GM19240 (cell line): Measurements from ENCODE around the gene CSNK2A1.
"Not testable (repeated sequence)": the region's sequence is repeated elsewhere in the genome, so short reads cannot be mapped to it uniquely, and the experiment has no call there.

Source experiments
- DNase-seq: peaks from one replicate; pipeline ENCODE4 v3.0.0; 2011; ENCODE audit warnings: low spot score; ENCODE audit not compliant: insufficient read length

CSNK2A1 gene

GRCh38 chr20:533526-533925 is 10.1 kb downstream of the CSNK2A1 start:
- DNase-seq: no peak

- no peak for DNase-seq
Measured at GRCh38 chr20:532530-532929, 11.1 kb downstream of the CSNK2A1 start.

GRCh38 chr20:531608-532007 is 12.0 kb downstream of the CSNK2A1 start:
- DNase-seq: no peak

- DNase-seq: no peak
Measured at GRCh38 chr20:530321-530720, 13.3 kb downstream of the CSNK2A1 start.

GRCh38 chr20:528923-529604 is 14.5 kb downstream of the CSNK2A1 start:
- DNase-seq: no peak

- DNase-seq: no peak
Measured at GRCh38 chr20:527571-527886, 16.1 kb downstream of the CSNK2A1 start.

- no peak for DNase-seq
Measured at GRCh38 chr20:521860-522259, 21.7 kb downstream of the CSNK2A1 start.

GRCh38 chr20:519999-520398 is 23.6 kb downstream of the CSNK2A1 start:
- DNase-seq: no peak

DNA sequence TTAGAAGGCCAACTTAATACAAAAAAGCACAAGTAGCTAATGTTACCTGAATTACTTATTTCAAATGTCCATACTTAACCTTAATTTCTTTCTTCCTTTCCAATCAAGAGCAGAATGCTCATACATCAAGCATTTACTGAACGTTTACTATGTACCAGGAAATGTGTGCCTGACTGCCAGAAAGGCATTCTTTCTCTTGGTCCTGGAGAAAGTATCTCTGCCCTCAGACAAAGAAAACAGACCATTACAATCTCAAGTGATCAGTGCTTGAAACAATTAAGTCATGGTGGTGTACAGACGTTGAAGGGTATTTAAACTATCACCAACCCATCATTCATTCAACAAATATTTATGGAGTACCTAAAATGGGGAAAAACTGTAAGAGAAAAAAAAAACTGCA is 26.4 kb downstream of the CSNK2A1 start:
- DNase-seq: no peak

- DNase-seq: no peak
Measured at GRCh38 chr20:516799-517198, 26.8 kb downstream of the CSNK2A1 start.

- no peak for DNase-seq
Measured at GRCh38 chr20:515696-516095, 27.9 kb downstream of the CSNK2A1 start.

DNA sequence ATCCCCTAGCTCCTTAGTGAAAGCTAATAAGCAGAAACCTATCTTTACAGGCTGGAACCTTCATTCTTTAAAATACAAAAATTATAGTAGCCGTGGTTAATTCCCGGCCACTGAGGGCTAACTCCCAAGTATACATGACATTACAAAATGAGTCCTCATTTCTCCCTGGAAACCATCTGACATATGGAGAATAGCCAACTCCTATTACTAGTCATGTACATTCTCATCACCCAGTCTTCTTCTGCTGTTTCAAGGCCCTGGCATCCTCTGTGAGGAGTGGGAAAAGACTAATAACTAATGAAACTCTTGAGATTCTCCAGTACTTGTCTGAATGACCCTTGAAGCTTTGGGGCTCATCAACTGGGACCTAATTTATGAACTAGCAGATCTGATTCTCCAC is 30.2 kb downstream of the CSNK2A1 start:
- DNase-seq: no peak

GRCh38 chr20:510328-511057 is 33.1 kb downstream of the CSNK2A1 start:
- not testable (repeated sequence) for DNase-seq

- DNase-seq: not testable (repeated sequence)
Measured at GRCh38 chr20:508364-508787, 35.2 kb downstream of the CSNK2A1 start.

DNA sequence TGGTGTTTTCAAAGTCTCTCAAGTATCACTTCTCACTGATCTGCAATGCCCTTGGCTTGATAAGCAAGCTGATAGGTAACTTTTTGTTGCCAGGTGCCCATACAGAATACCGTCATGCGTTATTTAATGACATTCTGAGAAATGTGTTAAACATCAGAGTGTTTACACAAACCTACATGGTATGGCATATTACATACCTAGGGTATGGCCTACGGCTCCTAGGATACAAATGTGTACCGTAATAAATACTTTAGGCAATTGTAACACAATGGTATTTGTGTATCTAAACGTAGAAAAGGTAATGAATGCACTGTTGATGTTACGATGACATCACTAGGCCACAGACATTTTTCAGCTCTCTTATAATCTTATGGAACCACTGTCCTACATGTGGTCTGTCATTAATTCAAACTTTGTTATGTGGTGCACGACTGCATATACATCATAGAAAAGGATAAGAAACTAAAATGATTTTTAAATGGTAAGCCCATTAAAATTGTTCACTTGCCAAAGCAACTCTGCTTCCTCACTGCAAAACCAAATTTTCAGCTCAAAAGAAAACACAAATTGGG is 35.7 kb downstream of the CSNK2A1 start:
- no peak for DNase-seq

GRCh38 chr20:507006-507758 is 36.4 kb downstream of the CSNK2A1 start:
- DNase-seq: no peak

GRCh38 chr20:504632-505075 is 38.9 kb downstream of the CSNK2A1 start:
- DNase-seq: no peak

GRCh38 chr20:503048-503737 is 40.4 kb downstream of the CSNK2A1 start:
- no peak for DNase-seq

DNA sequence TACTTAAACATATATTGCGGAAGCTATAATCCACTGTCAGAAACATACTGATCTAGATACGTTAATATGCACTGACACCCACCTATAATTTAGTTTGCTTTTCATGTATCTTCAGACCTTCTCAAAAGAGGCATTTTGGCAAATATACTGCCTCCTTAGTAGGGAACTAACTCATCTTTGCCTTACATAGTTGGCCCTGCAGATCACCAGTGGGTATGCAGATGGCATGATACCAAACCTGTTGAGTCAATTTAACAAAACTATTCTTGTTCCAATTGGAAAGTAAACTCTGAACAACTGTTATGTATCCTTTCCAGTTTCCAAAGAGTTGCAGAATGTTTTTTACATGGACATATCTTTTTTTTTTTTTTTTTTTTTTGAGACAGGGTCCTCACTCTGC is 45.6 kb downstream of the CSNK2A1 start:
- DNase-seq: no peak

- no peak for DNase-seq
Measured at GRCh38 chr20:496126-496696, 47.4 kb downstream of the CSNK2A1 start.

- no peak for DNase-seq
Measured at GRCh38 chr20:492159-492558, 51.4 kb downstream of the CSNK2A1 start.
